IMR-90 (cell line): ENCODE measurements around the gene AHNAK. TPM values are rescaled to one million over a fixed set of nuclear protein-coding genes. Genes with fewer than 3 reads are reported as not detected.

Experiments
- ATAC-seq: fragments of 200-7000 bp; cut with Tn5 transposase; 2 replicates; pipeline ENCODE4 v1.9.1; 2020; ENCODE audit warnings: low read depth, mild to moderate bottlenecking, moderate library complexity
- BruUV-seq: library from RNA; stranded (reverse); fragments of 400-500 nt; replicated peaks from 2 replicates; lab custom pipeline; 2021; lab: Mats Ljungman, UMichigan
- CTCF ChIA-PET: fragments of 300-600 bp; formaldehyde crosslinking; extraction: SDS; loops from one replicate; lab custom pipeline; 2021; ENCODE audit warnings: antibody characterized with exemption; lab: Yijun Ruan, JAX
- POLR2A ChIA-PET: fragments of 300-600 bp; sonication (Branson Sonifier 250); formaldehyde crosslinking; loops from one replicate; lab custom pipeline; 2022; ENCODE audit warnings: antibody characterized with exemption; ENCODE audit not compliant: unreplicated experiment; lab: Charles Lee
- DNase-seq: peaks from one replicate; pipeline ENCODE4 v3.0.0; 2013
- H2AFZ ChIP-seq: replicated peaks from 2 replicates; pipeline ENCODE3; 2013; ENCODE audit warnings: low read length, mild to moderate bottlenecking; ENCODE audit not compliant: poor library complexity
- H2AK5ac ChIP-seq: 2 replicates; pipeline ENCODE4 v1.6.1; 2013; ENCODE audit warnings: low read depth, low read length, inconsistent platforms
- H2AK9ac ChIP-seq: replicated peaks from 2 replicates; pipeline ENCODE3; 2013; ENCODE audit warnings: mild to moderate bottlenecking, low read depth, low read length, moderate library complexity; ENCODE audit not compliant: poor library complexity
- H2BK120ac ChIP-seq: 2 replicates; pipeline ENCODE4 v1.6.1; 2013; ENCODE audit warnings: low read depth, low read length, inconsistent platforms
- H2BK15ac ChIP-seq: 3 replicates; pipeline ENCODE4 v1.6.1; 2013; ENCODE audit warnings: low read depth, low read length, inconsistent platforms
- H2BK20ac ChIP-seq: 2 replicates; pipeline ENCODE4 v1.6.1; 2013; ENCODE audit warnings: low read depth, mild to moderate bottlenecking, inconsistent platforms, low read length, moderate library complexity
- H2BK5ac ChIP-seq: 2 replicates; pipeline ENCODE4 v1.6.1; 2013; ENCODE audit warnings: mild to moderate bottlenecking, low read depth, low read length, inconsistent platforms; ENCODE audit not compliant: poor library complexity, severe bottlenecking
- H3K14ac ChIP-seq: replicated peaks from 2 replicates; pipeline ENCODE4 v1.6.1; 2013; ENCODE audit warnings: low read depth, low read length, inconsistent platforms
- H3K18ac ChIP-seq: 2 replicates; pipeline ENCODE4 v1.6.1; 2013; ENCODE audit warnings: low read depth, low read length, control low read depth
- H3K23ac ChIP-seq: 2 replicates; pipeline ENCODE4 v1.6.1; 2013; ENCODE audit warnings: low read depth, low read length, inconsistent platforms
- H3K27ac ChIP-seq: 2 replicates; pipeline ENCODE4 v1.5.1; 2013; ENCODE audit warnings: mild to moderate bottlenecking, control low read depth, low read length; ENCODE audit not compliant: insufficient read depth
- H3K27me3 ChIP-seq: 2 replicates; pipeline ENCODE4 v1.6.1; 2013; ENCODE audit warnings: low read length; ENCODE audit not compliant: control insufficient read depth, insufficient read depth
- H3K36me3 ChIP-seq: 2 replicates; pipeline ENCODE4 v1.6.1; 2013; ENCODE audit warnings: low read length, mixed read lengths; ENCODE audit not compliant: control insufficient read depth, insufficient read depth
- H3K4ac ChIP-seq: 2 replicates; pipeline ENCODE4 v1.6.1; 2013; ENCODE audit warnings: low read depth, low read length, inconsistent platforms
- H3K4me1 ChIP-seq: 2 replicates; pipeline ENCODE4 v1.6.1; 2013; ENCODE audit warnings: low read length, mixed read lengths; ENCODE audit not compliant: control insufficient read depth, insufficient read depth
- H3K4me2 ChIP-seq: 2 replicates; pipeline ENCODE4 v1.6.1; 2013; ENCODE audit warnings: low read depth, mild to moderate bottlenecking, control low read depth, low read length, moderate library complexity
- H3K4me3 ChIP-seq: 2 replicates; pipeline ENCODE4 v1.5.1; 2013; ENCODE audit warnings: low read depth, mild to moderate bottlenecking, control low read depth, low read length, moderate library complexity; ENCODE audit not compliant: insufficient read depth
- H3K56ac ChIP-seq: 2 replicates; pipeline ENCODE4 v1.6.1; 2013; ENCODE audit warnings: low read length, inconsistent platforms; ENCODE audit not compliant: insufficient read depth; ENCODE audit errors: extremely low read depth
- H3K79me1 ChIP-seq, 2 experiments: 2 replicates each; pipeline ENCODE4 v1.6.1; 2013; ENCODE audit warnings: low read length in 2 of 2, inconsistent platforms in 1 of 2, low read depth in 1 of 2
- H3K9ac ChIP-seq: 2 replicates; pipeline ENCODE4 v1.6.1; 2013; ENCODE audit warnings: low read depth, low read length, control low read depth
- H3K9me1 ChIP-seq: 2 replicates; pipeline ENCODE4 v1.6.1; 2013; ENCODE audit warnings: low read length, inconsistent platforms; ENCODE audit not compliant: insufficient read depth
- H3K9me3 ChIP-seq: 2 replicates; pipeline ENCODE4 v1.6.1; 2013; ENCODE audit warnings: low read length; ENCODE audit not compliant: control insufficient read depth, insufficient read depth
- H4K20me1 ChIP-seq: 2 replicates; pipeline ENCODE4 v1.6.1; 2013; ENCODE audit warnings: low read length, inconsistent platforms; ENCODE audit not compliant: insufficient read depth
- H4K5ac ChIP-seq: 2 replicates; pipeline ENCODE4 v1.6.1; 2013; ENCODE audit warnings: mild to moderate bottlenecking, low read depth, low read length, control low read depth
- H4K8ac ChIP-seq, 2 experiments: 2 replicates each; pipeline ENCODE4 v1.6.1; 2013; ENCODE audit warnings: low read depth in 2 of 2, low read length in 2 of 2, control low read depth in 1 of 2, inconsistent platforms in 1 of 2
- H4K91ac ChIP-seq: 2 replicates; pipeline ENCODE4 v1.6.1; 2013; ENCODE audit warnings: low read depth, low read length, inconsistent platforms; ENCODE audit not compliant: insufficient read depth
- BHLHE40 ChIP-seq: fragments of 150-350 bp; IDR thresholded peaks from 2 replicates; pipeline ENCODE4 v1.6.1; 2016; ENCODE audit warnings: mild to moderate bottlenecking, low read depth, low read length
- CEBPB ChIP-seq: IDR thresholded peaks from 2 replicates; pipeline ENCODE4 v1.6.1; 2012; ENCODE audit warnings: low read depth, low read length, improper control_type of control experiment
- CHD1 ChIP-seq: IDR thresholded peaks from 2 replicates; pipeline ENCODE4 v1.6.1; 2012; ENCODE audit warnings: low read depth, low read length, improper control_type of control experiment
- FOS ChIP-seq: fragments of 150-350 bp; IDR thresholded peaks from 2 replicates; pipeline ENCODE4 v1.6.1; 2016; ENCODE audit warnings: low read depth, low read length
- MAFK ChIP-seq: IDR thresholded peaks from 2 replicates; pipeline ENCODE4 v1.6.1; 2012; ENCODE audit warnings: low read depth, low read length, improper control_type of control experiment
- MAZ ChIP-seq: IDR thresholded peaks from 2 replicates; pipeline ENCODE4 v1.6.1; 2012; ENCODE audit warnings: low read depth, mild to moderate bottlenecking, low read length, improper control_type of control experiment, moderate library complexity, borderline replicate concordance
- MXI1 ChIP-seq: IDR thresholded peaks from 2 replicates; pipeline ENCODE4 v1.6.1; 2012; ENCODE audit warnings: low read depth, mild to moderate bottlenecking, low read length, moderate library complexity, borderline replicate concordance
- NFE2L2 ChIP-seq: fragments of 150-350 bp; IDR thresholded peaks from 2 replicates; pipeline ENCODE4 v1.6.1; 2016; ENCODE audit warnings: low read depth, mild to moderate bottlenecking, low read length
- POLR2A ChIP-seq: IDR thresholded peaks from 2 replicates; pipeline ENCODE4 v1.6.1; 2012; ENCODE audit warnings: mild to moderate bottlenecking, low read depth, low read length
- RAD21 ChIP-seq: IDR thresholded peaks from 2 replicates; pipeline ENCODE4 v1.6.1; 2012; ENCODE audit warnings: low read length, improper control_type of control experiment
- RCOR1 ChIP-seq: IDR thresholded peaks from 2 replicates; pipeline ENCODE4 v1.6.1; 2012; ENCODE audit warnings: mild to moderate bottlenecking, low read length, improper control_type of control experiment; ENCODE audit not compliant: insufficient replicate concordance
- RFX5 ChIP-seq: IDR thresholded peaks from 2 replicates; pipeline ENCODE4 v1.8.0; 2012; ENCODE audit warnings: low read depth, mild to moderate bottlenecking, low read length, moderate library complexity
- SMC3 ChIP-seq: fragments of 150-350 bp; IDR thresholded peaks from 2 replicates; pipeline ENCODE4 v1.6.1; 2016; ENCODE audit warnings: low read depth, mild to moderate bottlenecking, antibody characterized with exemption, low read length, moderate library complexity
- WGBS, 2 experiments: methylation state at CpG; one replicate each; pipeline versions ENCODE4 v1.1.5 to v1.1.7; 2013; ENCODE audit warnings: missing lambda C conversion rate in 2 of 2; ENCODE audit not compliant: insufficient read length in 1 of 2; ENCODE audit errors: extremely low coverage in 2 of 2; 5-methylcytosine and 5-hydroxymethylcytosine counted together
- dilution Hi-C: fragments of 300-500 bp; cut with HindIII; formaldehyde crosslinking; loops from one replicate; pipeline ENCODE4 v1.14.3; 2018; ENCODE audit warnings: low sequenced_read_pairs; ENCODE audit not compliant: unreplicated experiment
- in situ Hi-C: fragments of 300-500 bp; cut with MboI; formaldehyde crosslinking; loops from 3 replicates; pipeline ENCODE4 v1.14.3; 2019; ENCODE audit warnings: low sequenced_read_pairs, inconsistent platforms, mixed read lengths
- intact Hi-C: fragments of 100-400 bp; cut with micrococcal nuclease; formaldehyde crosslinking; loops from 2 replicates; pipeline ENCODE4 v1.10.0; 2022
- polyA plus RNA-seq, 3 experiments: library from polyadenylated mRNA; depleted of rRNA; stranded (reverse); fragments of >200 nt; gene quantifications; 2 replicates each; pipeline ENCODE4 v1.2.3, GENCODE V29; 2012; ENCODE audit warnings: low replicate concordance in 1 of 3
- total RNA-seq: library from RNA; depleted of rRNA; stranded (reverse); fragments of >200 nt; gene quantifications from 2 replicates; pipeline ENCODE4 v1.2.3, GENCODE V29; 2012
- TF ChIP-seq, protein P1 (sequence below): fragments of 150-350 bp; IDR thresholded peaks from 2 replicates; pipeline ENCODE4 v1.6.1; 2016; ENCODE audit warnings: low read depth, mild to moderate bottlenecking, low read length, moderate library complexity, borderline replicate concordance
- TF ChIP-seq, protein P2 (sequence below): conservative IDR thresholded peaks from 2 replicates; pipeline ENCODE4 v1.5.1; 2012; ENCODE audit warnings: mild to moderate bottlenecking, low read depth, low read length, improper control_type of control experiment
- TF ChIP-seq, protein P3 (sequence below): fragments of 150-350 bp; IDR thresholded peaks from 2 replicates; pipeline ENCODE4 v1.6.1; 2017; ENCODE audit warnings: mild to moderate bottlenecking, antibody characterized with exemption, low read length, low read depth

AHNAK gene
- total and polyA plus RNA-seq, 2 of the 4 experiments (the other 2 are of a cell fraction): 95.1 to 695 TPM

DNA sequence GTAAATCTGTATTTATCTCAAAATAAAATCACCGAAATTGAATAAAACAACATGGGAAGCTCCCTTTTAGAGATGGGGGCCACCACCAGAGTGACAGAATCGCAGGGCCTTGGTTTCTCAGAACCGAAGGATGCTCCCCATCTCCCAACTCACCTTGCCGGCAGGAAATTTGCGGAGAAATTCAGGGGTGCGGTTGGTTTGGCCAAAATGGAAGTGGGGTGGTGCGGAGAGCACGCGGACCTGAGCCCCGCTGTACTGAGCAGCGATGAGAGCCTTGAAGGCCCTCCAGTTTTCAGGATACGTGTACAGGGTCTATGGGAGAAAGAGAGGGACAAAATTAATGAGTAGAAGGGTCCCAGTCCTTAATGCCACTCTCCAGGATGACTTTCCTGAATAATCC lies 25.8 kb upstream of the AHNAK start:
- Histone ChIP-seq H3K79me1 (peaks cover 18 to 78% of the 10 kb centered on the region in 2 experiments), H2AFZ (no peak overlapping the region), H3K9ac (peak overlapping the region; percentile 86), H2AK5ac (no peak overlapping the region; the same call in 1 of the 2 replicates), H4K8ac (no peak overlapping the region), H3K27me3 (no peaks in the 10 kb centered on the region), H3K9me3 (no peaks in the 10 kb centered on the region), H3K14ac (peak overlapping the region; percentile 84), H2BK120ac (no peak overlapping the region), H3K9me1 (peaks cover 11% of the 10 kb centered on the region), H2BK20ac (no peak overlapping the region), H4K20me1 (peaks cover 45% of the 10 kb centered on the region), H2AK9ac (no peak overlapping the region), H3K36me3 (peaks cover 51% of the 10 kb centered on the region), H3K4me2 (peak overlapping the region; percentile 90), H2BK15ac (no peak overlapping the region), H2BK5ac (peak overlapping the region; percentile 54), H3K56ac (0 out of 2 replicates have a peak overlapping the region, but pooled peaks have one; percentile 90), H3K4me1 (peaks cover 12% of the 10 kb centered on the region), H3K4ac (peak overlapping the region; percentile 95), H3K23ac (peak overlapping the region; percentile 99), H3K4me3 (peak overlapping the region; percentile 74), H4K91ac (no peak overlapping the region), H4K5ac (no peak overlapping the region), H3K18ac (no peak overlapping the region), H3K27ac (no peak overlapping the region; the same call in 1 of the 2 replicates)
- ATAC-seq (no peak), DNase-seq (no peak)
- no TSS peak for BruUV-seq
- TF ChIP-seq RAD21 (no peak), NFE2L2 (no peak), RCOR1 (no peak), MXI1 (no peak), POLR2A (no peak), FOS (no peak), CEBPB (no peak), RFX5 (no peak), MAFK (no peak), CHD1 (no peak), SMC3 (no peak), BHLHE40 (no peak), MAZ (no peak)
- TF ChIP-seq, protein P1, sequence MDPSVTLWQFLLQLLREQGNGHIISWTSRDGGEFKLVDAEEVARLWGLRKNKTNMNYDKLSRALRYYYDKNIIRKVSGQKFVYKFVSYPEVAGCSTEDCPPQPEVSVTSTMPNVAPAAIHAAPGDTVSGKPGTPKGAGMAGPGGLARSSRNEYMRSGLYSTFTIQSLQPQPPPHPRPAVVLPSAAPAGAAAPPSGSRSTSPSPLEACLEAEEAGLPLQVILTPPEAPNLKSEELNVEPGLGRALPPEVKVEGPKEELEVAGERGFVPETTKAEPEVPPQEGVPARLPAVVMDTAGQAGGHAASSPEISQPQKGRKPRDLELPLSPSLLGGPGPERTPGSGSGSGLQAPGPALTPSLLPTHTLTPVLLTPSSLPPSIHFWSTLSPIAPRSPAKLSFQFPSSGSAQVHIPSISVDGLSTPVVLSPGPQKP: no peak
- TF ChIP-seq, protein P2, sequence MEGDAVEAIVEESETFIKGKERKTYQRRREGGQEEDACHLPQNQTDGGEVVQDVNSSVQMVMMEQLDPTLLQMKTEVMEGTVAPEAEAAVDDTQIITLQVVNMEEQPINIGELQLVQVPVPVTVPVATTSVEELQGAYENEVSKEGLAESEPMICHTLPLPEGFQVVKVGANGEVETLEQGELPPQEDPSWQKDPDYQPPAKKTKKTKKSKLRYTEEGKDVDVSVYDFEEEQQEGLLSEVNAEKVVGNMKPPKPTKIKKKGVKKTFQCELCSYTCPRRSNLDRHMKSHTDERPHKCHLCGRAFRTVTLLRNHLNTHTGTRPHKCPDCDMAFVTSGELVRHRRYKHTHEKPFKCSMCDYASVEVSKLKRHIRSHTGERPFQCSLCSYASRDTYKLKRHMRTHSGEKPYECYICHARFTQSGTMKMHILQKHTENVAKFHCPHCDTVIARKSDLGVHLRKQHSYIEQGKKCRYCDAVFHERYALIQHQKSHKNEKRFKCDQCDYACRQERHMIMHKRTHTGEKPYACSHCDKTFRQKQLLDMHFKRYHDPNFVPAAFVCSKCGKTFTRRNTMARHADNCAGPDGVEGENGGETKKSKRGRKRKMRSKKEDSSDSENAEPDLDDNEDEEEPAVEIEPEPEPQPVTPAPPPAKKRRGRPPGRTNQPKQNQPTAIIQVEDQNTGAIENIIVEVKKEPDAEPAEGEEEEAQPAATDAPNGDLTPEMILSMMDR: no peak
- TF ChIP-seq, protein P3, sequence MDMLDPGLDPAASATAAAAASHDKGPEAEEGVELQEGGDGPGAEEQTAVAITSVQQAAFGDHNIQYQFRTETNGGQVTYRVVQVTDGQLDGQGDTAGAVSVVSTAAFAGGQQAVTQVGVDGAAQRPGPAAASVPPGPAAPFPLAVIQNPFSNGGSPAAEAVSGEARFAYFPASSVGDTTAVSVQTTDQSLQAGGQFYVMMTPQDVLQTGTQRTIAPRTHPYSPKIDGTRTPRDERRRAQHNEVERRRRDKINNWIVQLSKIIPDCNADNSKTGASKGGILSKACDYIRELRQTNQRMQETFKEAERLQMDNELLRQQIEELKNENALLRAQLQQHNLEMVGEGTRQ: no peak
- ChIA-PET POLR2A (interaction anchor here (0.6 to 1.1 kb wide), 3 partner anchors 9 to 83 kb away, joined by 3 to 4 read pairs (median 3); partner anchors contain the start of gene TUT1), CTCF (interaction anchor here (1.2 kb wide), 1 partner anchor 12 kb away, joined by 6 read pairs; no protein-coding TSS in a partner anchor)
- no CpG with 5 or more reads among the region's 12 CpGs for WGBS, 2 experiments
- dilution Hi-C loops (no loop called here), intact Hi-C loops (no loop called here), in situ Hi-C loops (no loop called here)
